ENCODE results near the gene CSH2. TPM values are rescaled to one million over a fixed set of nuclear protein-coding genes. Genes with fewer than 3 reads are reported as not detected.
"Not testable (repeated sequence)": the region's sequence is repeated elsewhere in the genome, so short reads cannot be mapped to it uniquely, and the experiment has no call there.

CSH2 gene
- total RNA-seq, 2 experiments from 2014 or later: not detected

- H3K9me3 Mint-ChIP-seq: no peaks in the 10 kb centered on the region
- intact Hi-C loops (cut with micrococcal nuclease): loop anchor here (5.0 kb wide), 1 partner anchor 371 kb away; no protein-coding TSS in a partner anchor
These were observed 38.2 kb upstream of the CSH2 start for GRCh38 chr17:63911657-63912100.

DNA sequence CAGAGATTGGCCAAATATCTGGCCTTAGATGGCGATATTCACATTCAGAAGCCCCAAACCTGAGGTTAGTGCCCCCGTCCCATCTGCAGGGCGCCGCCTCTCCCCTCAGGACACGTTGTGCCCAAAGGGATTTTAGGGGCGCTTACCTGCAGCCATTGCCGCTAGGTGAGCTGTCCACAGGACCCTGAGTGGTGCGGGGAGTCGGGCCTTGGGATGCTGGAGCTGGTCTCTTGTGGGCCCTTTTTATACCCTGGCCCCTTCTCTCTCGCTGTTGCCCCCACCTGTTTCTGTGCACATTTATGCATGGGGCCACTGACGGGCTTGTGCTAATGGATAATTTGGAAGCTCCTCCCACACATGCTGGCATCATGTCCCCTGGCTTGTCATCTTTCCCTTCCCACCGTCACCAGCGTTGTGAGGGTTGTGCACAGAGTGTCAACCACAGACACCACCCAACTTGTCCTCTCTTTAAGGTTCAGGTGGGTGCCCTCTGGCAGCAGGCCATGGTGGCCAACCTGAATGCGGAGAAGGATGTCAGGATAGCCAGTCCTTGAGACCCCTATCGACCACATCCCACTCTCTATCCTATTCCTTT, 37.7 kb upstream of the CSH2 start, which contains the start of gene CSHL1:
CSHL1 (minus strand) TSS at position 218 of the 595 bp plus-strand sequence; CDS start at position 156, 62 bp downstream.
- no peaks in the 10 kb centered on the region for H3K36me3 Mint-ChIP-seq (ENCODE audit: low read depth)

More at GRCh38 chr17:63911657-63912100, 38.2 kb upstream of the CSH2 start:
- Mint-ChIP-seq H3K4me1 (ENCODE audit: low read depth) (no peaks in the 10 kb centered on the region), H3K4me3 (no peak overlapping the region), H3K36me3 (ENCODE audit: low read depth) (no peaks in the 10 kb centered on the region), H3K27me3 (ENCODE audit: low read depth) (no peaks in the 10 kb centered on the region), H3K27ac (no peak overlapping the region)
- DNase-seq: peak; percentile 74
- CTCF ChIA-PET: interaction anchor here (0.9 to 4.2 kb wide), 25 partner anchors 7 to 370 kb away, joined by 3 to 29 read pairs (median 5); partner anchors contain the start of genes CD79B and GH1

DNA sequence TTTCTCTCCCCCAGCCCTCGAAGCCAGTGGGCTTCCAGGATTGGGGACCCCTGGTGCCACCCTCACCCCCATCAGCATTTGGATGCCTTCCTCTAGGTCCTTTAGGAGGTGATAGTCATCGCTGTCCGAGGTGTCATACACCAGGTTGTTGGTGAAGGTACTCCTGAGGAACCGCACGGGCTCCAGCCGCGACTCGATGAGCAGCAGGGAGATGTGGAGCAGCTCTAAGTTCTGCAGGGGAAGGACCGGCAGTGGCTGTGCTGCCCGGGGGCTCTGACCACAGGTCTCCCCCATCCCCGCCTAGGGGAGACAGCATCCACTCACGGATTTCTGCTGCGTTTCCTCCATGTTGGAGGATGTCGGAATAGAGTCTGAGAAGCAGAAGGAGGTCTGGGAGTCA, 36.6 kb upstream of the CSH2 start:
- no peak overlapping the region for H3K4me3 Mint-ChIP-seq
- intact Hi-C loops (cut with micrococcal nuclease): loop anchor here (5.0 kb wide), 1 partner anchor 372 kb away; no protein-coding TSS in a partner anchor
- CTCF ChIA-PET: interaction anchor here (1.2 to 2.5 kb wide), 5 partner anchors 9 to 44 kb away, joined by 4 to 21 read pairs (median 10); partner anchors contain the start of gene GH1
- DNase-seq: no peak
- no peak overlapping the region for H3K27ac Mint-ChIP-seq
- no peaks in the 10 kb centered on the region for H3K27me3 Mint-ChIP-seq (ENCODE audit: low read depth)
- H3K9me3 Mint-ChIP-seq: no peaks in the 10 kb centered on the region
- H3K36me3 Mint-ChIP-seq (ENCODE audit: low read depth): no peaks in the 10 kb centered on the region
- no peaks in the 10 kb centered on the region for H3K4me1 Mint-ChIP-seq (ENCODE audit: low read depth)

More for the DNA sequence above, 37.7 kb upstream of the CSH2 start, which contains the start of gene CSHL1:
- H3K4me1 Mint-ChIP-seq (ENCODE audit: low read depth): no peaks in the 10 kb centered on the region
- no peaks in the 10 kb centered on the region for H3K27me3 Mint-ChIP-seq (ENCODE audit: low read depth)
- CTCF ChIA-PET: interaction anchor here (0.6 to 4.2 kb wide), 22 partner anchors 8 to 371 kb away, joined by 3 to 29 read pairs (median 5); partner anchors contain the start of genes CD79B and GH1
- intact Hi-C loops (cut with micrococcal nuclease): loop anchor here (5.0 kb wide), 1 partner anchor 371 kb away; no protein-coding TSS in a partner anchor
- no peak within 1 kb of the TSS for H3K27ac Mint-ChIP-seq
- no peak for DNase-seq
- H3K4me3 Mint-ChIP-seq: no peak within 1 kb of the TSS
- no peaks in the 10 kb centered on the region for H3K9me3 Mint-ChIP-seq

GRCh38 chr17:63909586-63909985, 36.1 kb upstream of the CSH2 start:
- H3K27me3 Mint-ChIP-seq (ENCODE audit: low read depth); intact Hi-C loops (cut with micrococcal nuclease); DNase-seq; H3K4me3 Mint-ChIP-seq; H3K9me3 Mint-ChIP-seq; H3K27ac Mint-ChIP-seq; H3K36me3 Mint-ChIP-seq (ENCODE audit: low read depth); H3K4me1 Mint-ChIP-seq (ENCODE audit: low read depth): not testable (repeated sequence)
- CTCF ChIA-PET: interaction anchor here (2.5 kb wide), 1 partner anchor 10 kb away, joined by 12 read pairs; the partner anchor contains the start of gene GH1

GRCh38 chr17:63907161-63907778, 33.8 kb upstream of the CSH2 start:
- H3K27ac Mint-ChIP-seq; H3K9me3 Mint-ChIP-seq; H3K4me3 Mint-ChIP-seq; H3K27me3 Mint-ChIP-seq (ENCODE audit: low read depth); intact Hi-C loops (cut with micrococcal nuclease); H3K36me3 Mint-ChIP-seq (ENCODE audit: low read depth); H3K4me1 Mint-ChIP-seq (ENCODE audit: low read depth): not testable (repeated sequence)
- peak; percentile 29 for DNase-seq
- CTCF ChIA-PET: interaction anchor here (1.2 to 1.6 kb wide), 4 partner anchors 39 to 121 kb away, joined by 3 to 5 read pairs (median 4); no protein-coding TSS in a partner anchor

GRCh38 chr17:63904796-63905195, 31.3 kb upstream of the CSH2 start:
- H3K36me3 Mint-ChIP-seq (ENCODE audit: low read depth); DNase-seq; H3K4me1 Mint-ChIP-seq (ENCODE audit: low read depth); H3K9me3 Mint-ChIP-seq; H3K27ac Mint-ChIP-seq; H3K27me3 Mint-ChIP-seq (ENCODE audit: low read depth); intact Hi-C loops (cut with micrococcal nuclease); H3K4me3 Mint-ChIP-seq: not testable (repeated sequence)
- CTCF ChIA-PET: interaction anchor here (0.6 to 2.2 kb wide), 19 partner anchors 11 to 229 kb away, joined by 3 to 13 read pairs (median 4); partner anchors contain the start of gene ERN1

- H3K4me1 Mint-ChIP-seq (ENCODE audit: low read depth); intact Hi-C loops (cut with micrococcal nuclease); H3K36me3 Mint-ChIP-seq (ENCODE audit: low read depth); H3K27ac Mint-ChIP-seq; H3K4me3 Mint-ChIP-seq; H3K27me3 Mint-ChIP-seq (ENCODE audit: low read depth); H3K9me3 Mint-ChIP-seq: not testable (repeated sequence)
- CTCF ChIA-PET: interaction anchor here (0.6 to 2.8 kb wide), 17 partner anchors 8 to 263 kb away, joined by 3 to 11 read pairs (median 3); partner anchors contain the start of gene ERN1
- peak; percentile 57 for DNase-seq
These were observed 30.3 kb upstream of the CSH2 start for GRCh38 chr17:63903787-63904201.

GRCh38 chr17:63901971-63902370, 28.5 kb upstream of the CSH2 start:
- not testable (repeated sequence) for H3K4me3 Mint-ChIP-seq; H3K36me3 Mint-ChIP-seq (ENCODE audit: low read depth)

DNA sequence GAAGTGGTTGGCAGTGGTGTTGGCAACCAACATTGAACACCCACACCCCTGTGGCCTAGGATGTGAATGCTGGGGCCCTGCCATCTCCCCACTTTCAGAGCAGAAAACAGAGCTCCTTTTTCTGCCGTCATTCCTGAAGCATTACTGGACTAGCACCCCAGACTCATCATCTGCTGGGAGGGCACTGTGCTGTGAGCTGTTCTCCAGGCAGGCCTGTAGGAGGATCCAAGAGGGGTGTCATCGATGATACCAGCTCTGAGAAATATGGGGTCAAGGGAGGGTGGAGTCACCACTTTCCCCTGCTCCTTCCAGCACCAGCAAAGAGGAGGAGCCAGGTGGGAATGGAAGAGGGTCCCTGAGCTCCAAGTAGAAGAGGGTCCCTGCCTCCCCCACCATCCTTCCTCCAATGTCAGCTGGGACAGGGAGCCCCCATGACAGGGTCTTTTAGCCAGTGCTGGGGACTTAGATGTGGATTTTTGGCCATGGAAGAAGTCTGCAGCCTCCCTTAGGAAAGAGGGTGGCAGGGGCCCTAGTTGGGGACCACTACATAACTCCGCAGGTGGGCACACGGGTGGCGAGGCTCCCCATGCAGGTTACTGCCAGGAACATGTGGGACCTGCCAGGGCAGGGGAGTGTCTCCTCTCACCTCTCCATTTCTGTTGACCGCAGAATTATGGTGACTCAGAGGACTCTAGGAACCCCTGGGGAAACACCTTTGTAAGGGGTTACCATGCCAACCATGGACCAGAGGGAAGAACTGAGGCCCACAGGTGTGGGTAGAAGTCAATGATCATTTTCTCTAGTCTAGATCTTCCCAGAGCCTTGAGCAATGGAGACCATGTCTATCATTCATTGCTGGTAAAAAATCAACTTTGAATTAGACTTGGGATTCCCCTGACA, 25.7 kb upstream of the CSH2 start:
- H3K4me1 Mint-ChIP-seq (ENCODE audit: low read depth); intact Hi-C loops (cut with micrococcal nuclease); H3K36me3 Mint-ChIP-seq (ENCODE audit: low read depth); H3K9me3 Mint-ChIP-seq; H3K4me3 Mint-ChIP-seq; H3K27me3 Mint-ChIP-seq (ENCODE audit: low read depth): not testable (repeated sequence)
- peak; percentile 69 for DNase-seq
- H3K27ac Mint-ChIP-seq: peak overlapping the region; percentile 46
- CTCF ChIA-PET: interaction anchor here (0.6 to 1.3 kb wide), 5 partner anchors 9 to 47 kb away, joined by 3 to 5 read pairs (median 3); partner anchors contain the start of gene GH2

More at GRCh38 chr17:63901971-63902370, 28.5 kb upstream of the CSH2 start:
- CTCF ChIA-PET: interaction anchor here (0.6 to 2.8 kb wide), 9 partner anchors 10 to 231 kb away, joined by 3 to 11 read pairs (median 5); no protein-coding TSS in a partner anchor
- H3K27me3 Mint-ChIP-seq (ENCODE audit: low read depth); H3K4me1 Mint-ChIP-seq (ENCODE audit: low read depth); H3K9me3 Mint-ChIP-seq; DNase-seq; intact Hi-C loops (cut with micrococcal nuclease); H3K27ac Mint-ChIP-seq: not testable (repeated sequence)

DNA sequence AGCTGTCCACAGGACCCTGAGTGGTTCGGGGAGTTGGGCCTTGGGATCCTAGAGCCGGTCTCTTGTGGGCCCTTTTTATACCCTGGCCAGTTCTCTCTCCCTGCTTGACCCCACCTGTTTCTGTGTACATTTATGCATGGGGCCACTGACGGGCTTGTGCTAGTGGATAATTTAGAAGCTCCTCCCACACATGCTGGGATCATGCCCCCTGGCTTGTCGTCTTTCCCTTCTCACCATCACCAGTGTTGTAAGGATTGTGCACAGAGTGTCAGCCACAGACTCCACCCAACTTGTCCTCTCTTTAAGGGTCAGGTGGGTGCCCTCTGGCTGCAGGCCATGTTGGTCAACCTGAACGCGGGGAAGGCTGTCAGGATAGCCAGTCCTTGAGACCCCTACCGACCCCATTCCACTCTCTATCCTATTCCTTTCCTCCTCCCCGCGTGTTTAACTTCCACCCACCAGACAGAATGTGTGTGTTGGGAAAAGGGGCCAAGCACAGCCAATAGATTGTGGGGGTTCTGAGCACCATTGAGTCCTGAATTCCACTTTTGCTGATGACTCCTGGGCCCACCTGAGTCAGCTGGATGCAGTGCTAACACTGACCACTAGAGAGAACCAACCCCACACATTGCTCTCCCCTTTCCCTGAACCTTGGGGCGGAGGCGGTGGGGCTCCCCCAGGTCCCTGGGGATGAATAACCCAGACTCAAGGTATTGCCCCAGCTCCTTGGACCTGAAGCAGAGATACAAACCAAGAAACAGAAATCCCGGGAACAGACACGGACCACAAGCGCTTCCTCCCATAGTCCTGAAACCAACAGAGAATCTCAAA, 23.3 kb upstream of the CSH2 start, which contains the start of gene CSH1:
CSH1 (minus strand) TSS at position 51 of the 831 bp plus-strand sequence. CDS start 63 bp downstream, outside the sequence.
- H3K9me3 Mint-ChIP-seq; H3K4me1 Mint-ChIP-seq (ENCODE audit: low read depth); H3K36me3 Mint-ChIP-seq (ENCODE audit: low read depth); DNase-seq; intact Hi-C loops (cut with micrococcal nuclease); CTCF ChIA-PET; H3K4me3 Mint-ChIP-seq; H3K27ac Mint-ChIP-seq; H3K27me3 Mint-ChIP-seq (ENCODE audit: low read depth): not testable (repeated sequence)

DNA sequence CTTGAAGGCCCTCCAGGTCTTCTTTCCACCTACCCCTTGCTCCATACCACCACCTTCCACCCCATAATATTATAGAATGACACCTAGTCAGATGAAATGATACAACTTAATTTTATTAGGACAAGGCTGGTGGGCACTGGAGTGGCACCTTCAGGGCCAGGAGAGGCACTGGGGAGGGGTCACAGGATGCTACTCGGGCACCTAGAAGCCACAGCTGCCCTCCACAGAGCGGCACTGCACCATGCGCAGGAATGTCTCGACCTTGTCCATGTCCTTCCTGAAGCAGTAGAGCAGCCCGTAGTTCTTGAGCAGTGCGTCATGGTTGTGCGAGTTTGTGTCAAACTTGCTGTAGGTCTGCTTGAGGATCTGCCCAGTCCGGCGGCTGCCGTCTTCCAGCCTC, 21.3 kb upstream of the CSH2 start:
- H3K9me3 Mint-ChIP-seq; DNase-seq; H3K27ac Mint-ChIP-seq; H3K36me3 Mint-ChIP-seq (ENCODE audit: low read depth); CTCF ChIA-PET; H3K4me1 Mint-ChIP-seq (ENCODE audit: low read depth); H3K27me3 Mint-ChIP-seq (ENCODE audit: low read depth); H3K4me3 Mint-ChIP-seq; intact Hi-C loops (cut with micrococcal nuclease): not testable (repeated sequence)

Measured in activated naive CD4-positive, alpha-beta T cell treated with anti-CD3 and anti-CD28 coated beads for 36 hours (primary cell).